Measurements from ENCODE around the gene NFIX. TPM values are rescaled to one million over a fixed set of nuclear protein-coding genes. Genes with fewer than 3 reads are reported as not detected.

The NFIX gene
- total and polyA plus RNA-seq, 2 experiments from 2014 or later = 0.06 to 0.14 TPM

DNA sequence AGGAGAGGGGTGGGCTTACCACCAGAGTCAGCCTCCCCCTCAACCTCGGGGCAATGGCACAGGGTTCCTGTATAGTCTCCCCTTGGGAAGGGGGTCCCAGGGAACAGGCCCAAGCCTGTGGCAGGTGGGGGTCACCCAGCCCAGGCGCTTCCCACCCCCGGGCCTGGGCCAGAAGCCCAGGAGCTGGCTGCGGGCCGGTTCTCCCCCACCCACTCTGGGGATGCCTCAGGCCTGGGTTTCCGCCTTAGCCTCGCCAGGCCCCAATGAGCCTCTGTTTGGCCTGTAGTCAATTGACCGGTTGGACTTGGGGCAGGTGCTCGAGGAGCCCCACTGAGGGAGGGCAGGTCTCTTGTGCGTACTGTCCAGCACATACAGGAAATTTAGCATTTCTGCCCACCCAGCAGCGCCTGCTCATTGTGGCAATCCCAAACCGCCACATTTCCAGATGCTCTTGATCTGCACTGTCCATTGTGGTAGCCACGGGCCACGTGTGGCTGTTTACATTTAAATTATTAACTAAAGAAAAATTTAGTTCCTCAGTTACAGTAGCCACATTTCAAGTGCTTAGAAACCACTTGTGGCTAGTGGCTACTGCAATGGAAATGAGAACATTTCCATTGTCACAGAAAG is 97.4 kb downstream of the NFIX start (continued):
- TF ChIP-seq, protein P1, sequence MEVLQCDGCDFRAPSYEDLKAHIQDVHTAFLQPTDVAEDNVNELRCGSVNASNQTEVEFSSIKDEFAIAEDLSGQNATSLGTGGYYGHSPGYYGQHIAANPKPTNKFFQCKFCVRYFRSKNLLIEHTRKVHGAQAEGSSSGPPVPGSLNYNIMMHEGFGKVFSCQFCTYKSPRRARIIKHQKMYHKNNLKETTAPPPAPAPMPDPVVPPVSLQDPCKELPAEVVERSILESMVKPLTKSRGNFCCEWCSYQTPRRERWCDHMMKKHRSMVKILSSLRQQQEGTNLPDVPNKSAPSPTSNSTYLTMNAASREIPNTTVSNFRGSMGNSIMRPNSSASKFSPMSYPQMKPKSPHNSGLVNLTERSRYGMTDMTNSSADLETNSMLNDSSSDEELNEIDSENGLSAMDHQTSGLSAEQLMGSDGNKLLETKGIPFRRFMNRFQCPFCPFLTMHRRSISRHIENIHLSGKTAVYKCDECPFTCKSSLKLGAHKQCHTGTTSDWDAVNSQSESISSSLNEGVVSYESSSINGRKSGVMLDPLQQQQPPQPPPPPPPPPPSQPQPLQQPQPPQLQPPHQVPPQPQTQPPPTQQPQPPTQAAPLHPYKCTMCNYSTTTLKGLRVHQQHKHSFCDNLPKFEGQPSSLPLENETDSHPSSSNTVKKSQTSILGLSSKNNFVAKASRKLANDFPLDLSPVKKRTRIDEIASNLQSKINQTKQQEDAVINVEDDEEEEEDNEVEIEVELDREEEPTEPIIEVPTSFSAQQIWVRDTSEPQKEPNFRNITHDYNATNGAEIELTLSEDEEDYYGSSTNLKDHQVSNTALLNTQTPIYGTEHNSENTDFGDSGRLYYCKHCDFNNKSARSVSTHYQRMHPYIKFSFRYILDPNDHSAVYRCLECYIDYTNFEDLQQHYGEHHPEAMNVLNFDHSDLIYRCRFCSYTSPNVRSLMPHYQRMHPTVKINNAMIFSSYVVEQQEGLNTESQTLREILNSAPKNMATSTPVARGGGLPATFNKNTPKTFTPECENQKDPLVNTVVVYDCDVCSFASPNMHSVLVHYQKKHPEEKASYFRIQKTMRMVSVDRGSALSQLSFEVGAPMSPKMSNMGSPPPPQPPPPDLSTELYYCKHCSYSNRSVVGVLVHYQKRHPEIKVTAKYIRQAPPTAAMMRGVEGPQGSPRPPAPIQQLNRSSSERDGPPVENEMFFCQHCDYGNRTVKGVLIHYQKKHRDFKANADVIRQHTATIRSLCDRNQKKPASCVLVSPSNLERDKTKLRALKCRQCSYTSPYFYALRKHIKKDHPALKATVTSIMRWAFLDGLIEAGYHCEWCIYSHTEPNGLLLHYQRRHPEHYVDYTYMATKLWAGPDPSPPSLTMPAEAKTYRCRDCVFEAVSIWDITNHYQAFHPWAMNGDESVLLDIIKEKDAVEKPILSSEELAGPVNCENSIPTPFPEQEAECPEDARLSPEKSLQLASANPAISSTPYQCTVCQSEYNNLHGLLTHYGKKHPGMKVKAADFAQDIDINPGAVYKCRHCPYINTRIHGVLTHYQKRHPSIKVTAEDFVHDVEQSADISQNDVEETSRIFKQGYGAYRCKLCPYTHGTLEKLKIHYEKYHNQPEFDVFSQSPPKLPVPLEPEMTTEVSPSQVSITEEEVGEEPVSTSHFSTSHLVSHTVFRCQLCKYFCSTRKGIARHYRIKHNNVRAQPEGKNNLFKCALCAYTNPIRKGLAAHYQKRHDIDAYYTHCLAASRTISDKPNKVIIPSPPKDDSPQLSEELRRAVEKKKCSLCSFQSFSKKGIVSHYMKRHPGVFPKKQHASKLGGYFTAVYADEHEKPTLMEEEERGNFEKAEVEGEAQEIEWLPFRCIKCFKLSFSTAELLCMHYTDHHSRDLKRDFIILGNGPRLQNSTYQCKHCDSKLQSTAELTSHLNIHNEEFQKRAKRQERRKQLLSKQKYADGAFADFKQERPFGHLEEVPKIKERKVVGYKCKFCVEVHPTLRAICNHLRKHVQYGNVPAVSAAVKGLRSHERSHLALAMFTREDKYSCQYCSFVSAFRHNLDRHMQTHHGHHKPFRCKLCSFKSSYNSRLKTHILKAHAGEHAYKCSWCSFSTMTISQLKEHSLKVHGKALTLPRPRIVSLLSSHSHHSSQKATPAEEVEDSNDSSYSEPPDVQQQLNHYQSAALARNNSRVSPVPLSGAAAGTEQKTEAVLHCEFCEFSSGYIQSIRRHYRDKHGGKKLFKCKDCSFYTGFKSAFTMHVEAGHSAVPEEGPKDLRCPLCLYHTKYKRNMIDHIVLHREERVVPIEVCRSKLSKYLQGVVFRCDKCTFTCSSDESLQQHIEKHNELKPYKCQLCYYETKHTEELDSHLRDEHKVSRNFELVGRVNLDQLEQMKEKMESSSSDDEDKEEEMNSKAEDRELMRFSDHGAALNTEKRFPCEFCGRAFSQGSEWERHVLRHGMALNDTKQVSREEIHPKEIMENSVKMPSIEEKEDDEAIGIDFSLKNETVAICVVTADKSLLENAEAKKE (CRISPR knock-in tag; IDR thresholded peaks at IDR 0.05) = no peak
- TF ChIP-seq EZH2phosphoT487 (IDR thresholded peaks at IDR 0.05; ENCODE audit: unreplicated experiment) (no peak), JUNB (IDR thresholded peaks at IDR 0.05; ENCODE audit: unreplicated experiment) (no peak)
- TF ChIP-seq, protein P2, sequence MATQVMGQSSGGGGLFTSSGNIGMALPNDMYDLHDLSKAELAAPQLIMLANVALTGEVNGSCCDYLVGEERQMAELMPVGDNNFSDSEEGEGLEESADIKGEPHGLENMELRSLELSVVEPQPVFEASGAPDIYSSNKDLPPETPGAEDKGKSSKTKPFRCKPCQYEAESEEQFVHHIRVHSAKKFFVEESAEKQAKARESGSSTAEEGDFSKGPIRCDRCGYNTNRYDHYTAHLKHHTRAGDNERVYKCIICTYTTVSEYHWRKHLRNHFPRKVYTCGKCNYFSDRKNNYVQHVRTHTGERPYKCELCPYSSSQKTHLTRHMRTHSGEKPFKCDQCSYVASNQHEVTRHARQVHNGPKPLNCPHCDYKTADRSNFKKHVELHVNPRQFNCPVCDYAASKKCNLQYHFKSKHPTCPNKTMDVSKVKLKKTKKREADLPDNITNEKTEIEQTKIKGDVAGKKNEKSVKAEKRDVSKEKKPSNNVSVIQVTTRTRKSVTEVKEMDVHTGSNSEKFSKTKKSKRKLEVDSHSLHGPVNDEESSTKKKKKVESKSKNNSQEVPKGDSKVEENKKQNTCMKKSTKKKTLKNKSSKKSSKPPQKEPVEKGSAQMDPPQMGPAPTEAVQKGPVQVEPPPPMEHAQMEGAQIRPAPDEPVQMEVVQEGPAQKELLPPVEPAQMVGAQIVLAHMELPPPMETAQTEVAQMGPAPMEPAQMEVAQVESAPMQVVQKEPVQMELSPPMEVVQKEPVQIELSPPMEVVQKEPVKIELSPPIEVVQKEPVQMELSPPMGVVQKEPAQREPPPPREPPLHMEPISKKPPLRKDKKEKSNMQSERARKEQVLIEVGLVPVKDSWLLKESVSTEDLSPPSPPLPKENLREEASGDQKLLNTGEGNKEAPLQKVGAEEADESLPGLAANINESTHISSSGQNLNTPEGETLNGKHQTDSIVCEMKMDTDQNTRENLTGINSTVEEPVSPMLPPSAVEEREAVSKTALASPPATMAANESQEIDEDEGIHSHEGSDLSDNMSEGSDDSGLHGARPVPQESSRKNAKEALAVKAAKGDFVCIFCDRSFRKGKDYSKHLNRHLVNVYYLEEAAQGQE (IDR thresholded peaks at IDR 0.05; ENCODE audit: unreplicated experiment) = no peak

Data from GM23338 (cell line).